Activated CD4-positive, alpha-beta memory T cell treated with anti-CD3 and anti-CD28 coated beads, Interleukin-2, amount 10 ng/mL, durations not matched to agents 7 days and 5 days (primary cell): ENCODE measurements around the gene METTL27. TPM values are rescaled to one million over a fixed set of nuclear protein-coding genes. Genes with fewer than 3 reads are reported as not detected.
"Not testable (repeated sequence)": the region's sequence is repeated elsewhere in the genome, so short reads cannot be mapped to it uniquely, and the experiment has no call there.

Source experiments
- CTCF ChIA-PET: fragments of 350-600 bp; sonication (Branson Sonifier 250); formaldehyde crosslinking; loops from one replicate; lab custom pipeline; 2021; ENCODE audit warnings: antibody characterized with exemption, inconsistent platforms; lab: Charles Lee
- POLR2A ChIA-PET: fragments of 350-600 bp; sonication (Branson Sonifier 250); formaldehyde crosslinking; loops from one replicate; lab custom pipeline; 2021; ENCODE audit warnings: antibody characterized with exemption; lab: Charles Lee
- DNase-seq: peaks from one replicate; pipeline ENCODE4 v3.0.0-alpha.2; 2020
- H3K27ac Mint-ChIP-seq: one replicate; pipeline ENCODE4 v1.8.0; 2021; ENCODE audit warnings: mild to moderate bottlenecking, mixed read lengths
- H3K27me3 Mint-ChIP-seq: one replicate; pipeline ENCODE4 v1.8.0; 2021; ENCODE audit warnings: mixed read lengths
- H3K36me3 Mint-ChIP-seq: one replicate; pipeline ENCODE4 v1.8.0; 2021; ENCODE audit warnings: low read depth, mixed read lengths
- H3K4me1 Mint-ChIP-seq: one replicate; pipeline ENCODE4 v1.8.0; 2021; ENCODE audit warnings: mixed read lengths
- H3K4me3 Mint-ChIP-seq: one replicate; pipeline ENCODE4 v1.8.0; 2021; ENCODE audit warnings: mild to moderate bottlenecking, mixed read lengths
- H3K9me3 Mint-ChIP-seq: one replicate; pipeline ENCODE4 v1.8.0; 2021; ENCODE audit warnings: mixed read lengths
- total RNA-seq, 2 experiments: library from RNA; stranded (reverse); gene quantifications; one replicate each; pipeline ENCODE4 v1.2.3, GENCODE V29; 2021

METTL27 gene
- total RNA-seq, 2 experiments from 2014 or later: 3.3 to 3.7 TPM

DNA sequence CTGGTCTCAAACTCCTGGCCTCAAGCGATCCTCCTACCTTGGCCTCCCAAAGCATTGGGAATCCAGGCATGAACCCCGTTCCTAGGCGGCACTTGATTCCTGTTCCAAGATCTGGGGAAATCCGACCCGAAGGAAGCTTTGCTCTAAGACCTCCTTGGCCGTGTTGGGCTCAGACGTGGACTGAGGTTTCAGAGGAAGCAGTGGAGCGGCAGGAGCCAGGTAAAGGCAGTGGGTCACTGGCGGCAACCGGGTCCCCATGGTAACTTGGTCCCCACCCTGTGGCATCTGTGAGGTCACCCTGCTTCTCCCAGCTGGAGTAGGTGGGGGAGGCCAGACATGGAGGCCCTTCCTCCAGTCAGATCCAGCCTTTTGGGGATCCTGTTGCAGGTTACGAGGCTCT lies 18.5 kb upstream of the METTL27 start, which contains the start of gene TMEM270:
TMEM270 (plus strand) TSS at position 301 of the 400 bp plus-strand sequence; CDS start at position 337, 36 bp downstream.
- H3K9me3 Mint-ChIP-seq: no peaks in the 10 kb centered on the region
- peaks cover 5% of the 10 kb centered on the region for H3K4me1 Mint-ChIP-seq
- POLR2A ChIA-PET: no interaction called here
- no peak for DNase-seq
- CTCF ChIA-PET: no interaction called here
- no peaks in the 10 kb centered on the region for H3K36me3 Mint-ChIP-seq
- peaks cover 15% of the 10 kb centered on the region for H3K27me3 Mint-ChIP-seq
- no peak within 1 kb of the TSS for H3K4me3 Mint-ChIP-seq
- H3K27ac Mint-ChIP-seq: no peak within 1 kb of the TSS

GRCh38 chr7:73858807-73859206 lies 16.5 kb upstream of the METTL27 start:
- no peaks in the 10 kb centered on the region for H3K9me3 Mint-ChIP-seq
- peaks cover 20% of the 10 kb centered on the region for H3K27me3 Mint-ChIP-seq
- peaks cover 11% of the 10 kb centered on the region for H3K4me1 Mint-ChIP-seq
- POLR2A ChIA-PET: no interaction called here
- no peak for DNase-seq
- H3K27ac Mint-ChIP-seq: no peak overlapping the region
- no peak overlapping the region for H3K4me3 Mint-ChIP-seq
- CTCF ChIA-PET: interaction anchor here (0.7 to 1.0 kb wide), 2 partner anchors 168 to 707 kb away, joined by 3 read pairs; no protein-coding TSS in a partner anchor
- no peaks in the 10 kb centered on the region for H3K36me3 Mint-ChIP-seq

GRCh38 chr7:73856941-73857340 lies 14.6 kb upstream of the METTL27 start:
- POLR2A ChIA-PET: no interaction called here
- CTCF ChIA-PET: interaction anchor here (0.8 to 5.0 kb wide), 4 partner anchors 9 to 44 kb away, joined by 3 to 66 read pairs (median 22); no protein-coding TSS in a partner anchor
- no peak overlapping the region for H3K4me3 Mint-ChIP-seq

GRCh38 chr7:73852500-73852899 lies 10.2 kb upstream of the METTL27 start:
- CTCF ChIA-PET: interaction anchor here (1.2 to 5.0 kb wide), 2 partner anchors 26 to 40 kb away, joined by 4 to 66 read pairs; no protein-coding TSS in a partner anchor

More at GRCh38 chr7:73856941-73857340, 14.6 kb upstream of the METTL27 start:
- Mint-ChIP-seq H3K4me1 (peaks cover 18% of the 10 kb centered on the region), H3K9me3 (no peaks in the 10 kb centered on the region), H3K27ac (no peak overlapping the region), H3K27me3 (peaks cover 22% of the 10 kb centered on the region), H3K36me3 (no peaks in the 10 kb centered on the region)
- DNase-seq: no peak

DNA sequence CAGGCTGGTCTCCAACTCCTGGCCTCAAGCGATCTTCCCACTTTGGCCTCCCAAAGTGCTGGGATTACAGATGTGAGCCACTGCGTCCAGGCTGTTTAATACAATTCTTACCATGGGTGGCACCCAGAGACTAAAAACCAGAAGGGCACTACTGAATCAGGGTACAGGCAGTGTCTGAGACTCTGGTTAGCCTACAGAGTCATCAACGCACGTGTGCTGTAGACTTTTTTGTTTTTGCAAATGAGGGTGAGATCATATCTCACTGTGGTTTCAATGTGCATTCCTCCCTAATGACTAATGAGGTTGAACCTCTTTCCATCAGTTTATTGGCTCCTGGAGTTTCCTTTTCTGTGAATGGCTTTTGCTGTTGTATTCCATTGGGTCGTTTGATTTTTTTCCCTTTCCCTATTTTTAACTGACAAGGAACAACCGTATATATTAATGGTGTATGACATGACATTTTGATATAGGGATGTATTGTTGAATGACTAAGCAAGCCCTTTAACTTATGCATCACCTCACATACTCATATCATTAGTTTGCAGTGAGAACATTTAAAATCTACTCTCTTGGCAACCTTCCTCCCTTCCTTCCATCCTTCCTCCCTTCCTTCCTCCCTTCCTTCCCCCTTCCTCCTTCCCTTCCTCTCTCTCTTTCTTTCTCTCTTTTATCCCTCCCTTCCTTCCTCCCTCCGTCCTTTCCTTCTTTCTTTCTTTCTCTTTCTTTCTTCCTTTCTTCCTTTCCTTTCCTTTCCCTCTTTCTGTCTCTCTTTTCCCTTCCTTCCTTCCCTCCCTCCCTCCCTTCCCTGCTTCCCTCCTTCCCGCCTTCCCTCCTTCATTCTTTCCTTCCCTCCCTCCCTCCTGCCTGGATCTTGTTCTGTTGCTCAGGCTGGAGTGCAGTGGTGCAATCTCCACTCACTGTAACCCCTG lies 9.4 kb upstream of the METTL27 start:
- peak overlapping the region; percentile 90 for H3K27ac Mint-ChIP-seq
- H3K9me3 Mint-ChIP-seq: no peaks in the 10 kb centered on the region
- ChIA-PET POLR2A (interaction anchor here (0.9 to 1.4 kb wide), 4 partner anchors 9 to 357 kb away, joined by 3 to 9 read pairs (median 4); partner anchors contain the start of genes ABHD11 and METTL27), CTCF (interaction anchor here (0.6 to 1.5 kb wide), 4 partner anchors 9 to 61 kb away, joined by 3 to 6 read pairs (median 6); partner anchors contain the start of gene METTL27)
- peaks cover 48% of the 10 kb centered on the region for H3K4me1 Mint-ChIP-seq
- H3K4me3 Mint-ChIP-seq: peak overlapping the region; percentile 18
- peaks cover 15% of the 10 kb centered on the region for H3K27me3 Mint-ChIP-seq
- no peaks in the 10 kb centered on the region for H3K36me3 Mint-ChIP-seq
- DNase-seq: peak; percentile 53

More at GRCh38 chr7:73852500-73852899, 10.2 kb upstream of the METTL27 start:
- POLR2A ChIA-PET: no interaction called here
- H3K27me3 Mint-ChIP-seq: peaks cover 20% of the 10 kb centered on the region
- H3K36me3 Mint-ChIP-seq: no peaks in the 10 kb centered on the region
- H3K4me3 Mint-ChIP-seq: no peak overlapping the region
- peaks cover 50% of the 10 kb centered on the region for H3K4me1 Mint-ChIP-seq
- no peaks in the 10 kb centered on the region for H3K9me3 Mint-ChIP-seq
- no peak for DNase-seq
- no peak overlapping the region for H3K27ac Mint-ChIP-seq

GRCh38 chr7:73850781-73851207 lies 8.5 kb upstream of the METTL27 start:
- no peaks in the 10 kb centered on the region for H3K36me3 Mint-ChIP-seq
- H3K27ac Mint-ChIP-seq: peak overlapping the region; percentile 90
- peak; percentile 44 for DNase-seq
- H3K4me3 Mint-ChIP-seq: no peak overlapping the region
- H3K9me3 Mint-ChIP-seq: no peaks in the 10 kb centered on the region
- ChIA-PET CTCF (interaction anchor here (0.6 to 1.5 kb wide), 5 partner anchors 8 to 331 kb away, joined by 3 to 6 read pairs (median 5); partner anchors contain the start of gene METTL27), POLR2A (interaction anchor here (0.9 to 1.4 kb wide), 4 partner anchors 8 to 358 kb away, joined by 3 to 9 read pairs (median 4); partner anchors contain the start of genes ABHD11 and METTL27)
- peaks cover 47% of the 10 kb centered on the region for H3K4me1 Mint-ChIP-seq
- peaks cover 11% of the 10 kb centered on the region for H3K27me3 Mint-ChIP-seq

DNA sequence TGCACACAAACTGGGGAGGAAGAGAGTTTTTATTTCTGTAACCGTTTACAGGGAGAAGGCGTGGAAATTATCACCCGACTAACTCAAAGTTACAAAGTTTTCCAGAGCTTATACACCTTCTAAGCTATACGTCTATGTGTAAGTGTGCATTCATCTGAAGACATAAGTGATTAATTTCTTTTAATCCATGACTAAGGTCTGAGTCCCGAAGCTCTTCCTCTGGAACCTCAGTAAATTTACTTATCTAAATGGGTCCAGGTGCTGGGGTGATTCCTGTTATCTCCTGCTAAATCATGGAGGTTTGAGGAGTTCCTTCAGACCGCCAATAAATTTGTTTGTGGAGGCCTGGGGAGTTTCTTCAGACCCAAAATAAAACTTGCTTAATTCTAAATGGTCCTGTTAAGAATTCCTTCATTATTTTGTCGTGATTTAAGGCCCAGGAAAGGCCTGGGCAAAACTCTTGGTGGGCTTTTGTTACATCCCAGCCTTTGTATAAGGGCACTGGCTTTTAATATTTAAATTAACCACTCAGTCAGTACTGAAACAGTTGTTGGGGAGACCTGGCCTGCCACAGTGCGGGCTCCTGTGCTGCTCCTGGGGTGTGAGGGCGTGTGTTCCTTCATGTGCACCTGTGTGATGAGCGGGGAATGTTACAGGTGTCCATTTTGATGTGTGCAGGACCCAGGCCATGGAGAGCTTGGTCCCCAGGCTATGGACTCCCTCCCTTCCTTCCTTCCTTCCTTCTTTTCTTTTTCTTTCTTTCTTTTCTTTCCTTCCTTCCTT lies 5.8 kb upstream of the METTL27 start:
- no peak overlapping the region for H3K4me3 Mint-ChIP-seq
- ChIA-PET POLR2A (no interaction called here), CTCF (interaction anchor here (0.9 kb wide), 1 partner anchor 8 kb away, joined by 3 read pairs; no protein-coding TSS in a partner anchor)
- peaks cover 52% of the 10 kb centered on the region for H3K4me1 Mint-ChIP-seq
- H3K9me3 Mint-ChIP-seq: no peaks in the 10 kb centered on the region
- no peak for DNase-seq
- H3K36me3 Mint-ChIP-seq: no peaks in the 10 kb centered on the region
- peaks cover 15% of the 10 kb centered on the region for H3K27me3 Mint-ChIP-seq
- H3K27ac Mint-ChIP-seq: no peak overlapping the region

DNA sequence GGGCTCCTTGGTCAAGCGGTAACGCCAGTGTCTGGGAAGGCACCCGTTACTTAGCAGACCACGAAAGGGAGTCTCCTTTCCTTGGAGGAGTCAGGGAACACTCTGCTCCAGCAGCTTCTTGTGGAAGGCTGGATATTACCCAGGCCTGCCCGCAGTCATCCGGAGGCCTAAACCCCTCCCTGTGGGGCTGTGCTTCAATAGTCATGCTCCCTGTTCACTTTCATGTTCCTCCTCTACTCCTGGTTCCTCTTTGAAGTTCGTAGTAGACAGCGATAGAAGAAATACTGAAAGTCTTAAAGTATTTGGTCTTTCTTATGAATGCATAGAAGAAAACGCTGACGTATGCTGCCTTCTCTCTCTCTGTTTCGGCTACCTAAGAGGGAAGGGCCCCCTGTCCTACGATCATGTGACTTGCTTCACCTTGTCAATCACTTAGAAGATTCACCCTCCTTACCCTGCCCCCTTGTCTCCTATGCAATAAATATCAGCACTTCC lies 3.4 kb upstream of the METTL27 start:
- H3K4me3 Mint-ChIP-seq, H3K36me3 Mint-ChIP-seq, H3K27ac Mint-ChIP-seq, H3K9me3 Mint-ChIP-seq, DNase-seq, POLR2A ChIA-PET, CTCF ChIA-PET: not testable (repeated sequence)
- peaks cover 15% of the 10 kb centered on the region for H3K27me3 Mint-ChIP-seq
- peaks cover 45% of the 10 kb centered on the region for H3K4me1 Mint-ChIP-seq

DNA sequence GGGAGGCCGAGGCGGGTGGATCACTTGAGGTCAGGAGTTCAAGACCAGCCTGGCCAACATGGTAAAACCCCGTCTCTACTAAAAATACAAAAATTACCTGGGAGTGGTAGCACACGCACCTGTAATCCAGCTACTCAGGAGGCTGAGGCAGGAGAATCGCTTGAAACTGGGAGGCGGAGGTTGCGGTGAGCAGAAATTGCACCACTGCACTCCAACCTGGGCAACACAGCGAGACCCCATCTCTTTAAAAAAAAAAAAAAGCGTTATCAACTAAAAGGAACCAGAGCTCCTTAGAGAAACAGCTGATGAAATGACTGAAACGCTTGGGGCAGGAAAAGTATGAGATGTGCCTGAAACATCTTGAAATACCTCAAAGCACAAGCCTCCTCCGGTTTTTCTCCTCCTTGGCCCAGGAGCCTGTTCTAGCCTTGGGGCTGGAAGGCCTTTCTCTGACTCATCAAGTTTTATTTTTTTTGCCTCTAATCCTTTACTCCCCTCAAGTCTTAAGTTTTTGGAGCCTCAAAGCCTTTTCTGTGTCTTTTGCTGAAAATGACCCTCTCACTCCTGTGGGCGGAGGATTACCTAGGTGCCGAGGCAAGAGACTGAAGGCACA lies 2.6 kb upstream of the METTL27 start:
- DNase-seq: no peak
- Mint-ChIP-seq H3K9me3 (no peaks in the 10 kb centered on the region), H3K27ac (no peak overlapping the region), H3K4me1 (peaks cover 37% of the 10 kb centered on the region), H3K4me3 (no peak overlapping the region), H3K27me3 (peaks cover 15% of the 10 kb centered on the region), H3K36me3 (no peaks in the 10 kb centered on the region)
- CTCF ChIA-PET: interaction anchor here (1.3 kb wide), 1 partner anchor 10 kb away, joined by 3 read pairs; no protein-coding TSS in a partner anchor
- POLR2A ChIA-PET: no interaction called here

DNA sequence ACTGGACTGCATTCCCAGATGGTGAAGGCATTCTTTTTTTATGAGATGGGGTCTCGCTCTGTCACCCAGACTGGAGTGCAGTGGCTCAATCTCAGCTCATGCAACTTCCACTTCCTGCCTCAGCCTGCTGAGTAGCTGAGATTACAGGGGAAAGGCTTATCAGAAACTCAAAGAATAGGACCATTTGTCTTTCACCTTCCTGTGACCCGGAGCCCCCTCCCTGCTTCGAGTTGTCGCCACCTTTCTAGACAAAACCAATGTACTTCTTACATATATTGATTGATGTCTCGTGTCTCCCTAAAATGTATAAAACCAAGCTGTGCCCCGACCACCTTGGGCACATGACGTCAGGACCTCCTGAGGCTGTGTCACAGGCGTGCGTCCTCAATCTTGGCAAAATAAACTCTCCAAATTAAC lies 1.8 kb upstream of the METTL27 start:
- Mint-ChIP-seq H3K27ac (no peak overlapping the region), H3K36me3 (no peaks in the 10 kb centered on the region), H3K4me1 (peaks cover 30% of the 10 kb centered on the region), H3K9me3 (no peaks in the 10 kb centered on the region), H3K4me3 (peak overlapping the region; percentile 5), H3K27me3 (peaks cover 10% of the 10 kb centered on the region)
- DNase-seq: no peak
- CTCF ChIA-PET: interaction anchor here (0.9 to 2.2 kb wide), 4 partner anchors 10 to 107 kb away, joined by 3 to 19 read pairs (median 4); no protein-coding TSS in a partner anchor
- POLR2A ChIA-PET: no interaction called here

DNA sequence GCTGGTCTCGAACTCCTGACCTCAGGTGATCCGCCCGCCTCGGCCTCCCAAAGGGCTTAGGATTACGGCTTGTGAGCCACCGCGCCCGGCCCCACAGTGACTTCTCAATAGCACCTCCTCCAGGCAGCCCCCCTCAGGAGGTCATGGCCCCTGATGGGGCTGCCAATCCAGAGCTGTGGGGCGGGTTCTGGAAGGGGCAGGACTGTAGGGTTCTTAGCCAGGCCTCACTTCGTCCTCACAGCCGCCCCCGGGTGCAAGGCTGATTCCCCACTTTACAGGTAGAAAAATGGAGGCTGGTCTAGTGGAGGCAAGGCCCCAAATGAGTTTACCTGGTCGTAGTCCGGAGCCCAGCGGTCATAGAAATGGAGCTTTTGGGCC lies 638 bp downstream of the METTL27 start:
- Mint-ChIP-seq H3K27ac (peak overlapping the region; percentile 16), H3K4me1 (peaks cover 35% of the 10 kb centered on the region), H3K36me3 (no peaks in the 10 kb centered on the region), H3K4me3 (peak overlapping the region; percentile 79), H3K27me3 (peaks cover 10% of the 10 kb centered on the region), H3K9me3 (no peaks in the 10 kb centered on the region)
- ChIA-PET POLR2A (interaction anchor here (1.1 to 1.7 kb wide), 3 partner anchors 9 to 13 kb away, joined by 3 to 6 read pairs (median 4); no protein-coding TSS in a partner anchor), CTCF (no interaction called here)
- DNase-seq: no peak
